Activated CD4-positive, CD25-positive, alpha-beta regulatory T cell treated with anti-CD3 and anti-CD28 coated beads, Interleukin-2, amount 50 U/mL, for 16 hours (primary cell): ENCODE data around the gene MTA3.
"Not testable (repeated sequence)": the region's sequence is repeated elsewhere in the genome, so short reads cannot be mapped to it uniquely, and the experiment has no call there.

ENCODE experiments used
- DNase-seq: peaks from one replicate; pipeline ENCODE4 v3.0.0-alpha.2; 2020; ENCODE audit warnings: low read depth, low spot score

MTA3 gene

DNA sequence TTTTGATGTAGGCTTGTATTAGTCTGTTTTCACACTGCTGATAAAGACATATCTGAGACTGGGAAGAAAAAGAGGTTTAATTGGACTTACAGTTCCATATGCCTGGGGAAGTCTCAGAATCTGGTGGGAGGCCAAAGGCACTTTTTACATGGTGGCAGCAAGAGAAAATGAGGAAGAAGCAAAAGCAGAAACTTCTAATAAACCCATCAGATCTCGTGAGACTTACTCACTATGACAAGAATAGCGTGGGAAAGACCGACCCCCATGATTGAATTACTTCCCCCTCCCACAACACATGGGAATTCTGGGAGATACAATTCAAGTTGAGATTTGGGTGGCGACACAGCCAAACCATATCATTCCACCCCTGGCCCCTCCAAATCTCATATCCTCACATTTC, 162.9 kb downstream of the MTA3 start:
- DNase-seq = not testable (repeated sequence)

DNA sequence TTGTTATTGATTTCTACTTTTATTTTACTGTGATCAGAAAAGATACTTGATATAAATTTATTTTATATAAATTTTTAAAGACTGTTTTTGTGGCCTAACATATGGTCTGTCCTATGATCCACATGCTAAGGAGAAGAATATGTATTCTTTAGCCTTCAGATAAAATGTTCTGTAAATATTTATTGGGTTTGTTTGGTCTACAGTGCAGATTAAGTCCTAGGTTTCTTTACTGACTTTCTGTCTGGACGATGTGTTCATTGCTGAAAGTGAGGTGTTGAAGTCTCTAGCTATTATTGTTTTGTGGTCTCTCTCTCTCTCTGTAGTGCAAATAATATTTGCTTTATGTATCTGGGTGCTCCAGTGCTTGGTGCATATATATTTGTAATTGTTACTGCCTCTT, 165.4 kb downstream of the MTA3 start:
- no peak for DNase-seq

DNA sequence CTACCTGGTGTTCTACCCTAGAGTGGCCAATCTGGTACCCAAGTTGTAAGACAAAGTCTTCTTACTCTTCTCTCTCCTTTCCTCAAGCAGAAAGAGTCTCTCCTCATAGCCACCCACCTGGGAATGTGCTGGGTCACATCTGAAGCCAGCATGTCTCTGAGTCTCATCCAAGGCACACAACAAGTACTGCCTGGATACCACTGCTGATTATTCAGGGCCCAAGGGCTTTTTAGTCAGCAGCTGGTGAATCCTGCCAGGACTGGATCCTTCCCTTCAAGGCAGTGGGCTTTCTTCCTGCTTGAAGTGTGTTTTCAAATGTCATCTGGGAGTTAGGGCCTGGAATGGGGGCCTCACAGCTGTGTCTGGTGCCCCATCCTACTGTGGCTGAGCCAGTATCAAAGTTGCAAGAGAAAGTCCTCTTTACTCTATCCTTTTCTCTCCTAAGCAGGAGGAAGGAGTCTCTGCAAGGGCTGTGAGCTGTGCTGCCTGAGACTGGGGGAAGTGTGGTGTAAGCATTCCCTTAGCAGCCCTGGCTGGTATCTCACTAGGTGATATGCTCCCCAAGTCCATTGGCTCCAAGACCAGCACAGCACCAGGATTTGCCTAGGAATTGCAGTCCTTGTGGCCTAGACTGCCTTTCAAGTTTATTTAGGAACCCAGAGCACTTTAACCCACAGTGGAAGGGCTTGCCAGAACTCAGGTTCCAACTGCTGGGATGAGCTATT, 168.3 kb downstream of the MTA3 start:
- DNase-seq = no peak

DNA sequence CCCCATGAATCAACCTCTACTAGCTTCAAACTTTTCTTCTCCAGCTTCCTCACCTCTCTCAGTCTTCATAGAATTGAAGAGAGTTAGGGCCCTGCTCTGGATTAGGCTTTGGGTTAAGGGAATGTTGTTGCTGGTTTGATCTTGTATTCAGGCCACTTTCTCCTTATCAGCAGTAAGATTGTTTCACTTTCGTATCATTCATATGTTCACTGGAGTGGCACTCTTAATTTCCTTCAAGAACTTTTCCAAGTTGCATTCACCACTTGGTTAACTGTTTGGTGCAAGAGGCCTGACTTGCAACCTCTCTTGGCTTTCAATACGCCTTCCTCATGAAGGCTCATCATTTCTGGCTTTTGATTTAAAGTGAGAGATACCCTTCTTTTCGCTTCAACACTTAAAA, 172.7 kb downstream of the MTA3 start:
- DNase-seq = no peak

DNA sequence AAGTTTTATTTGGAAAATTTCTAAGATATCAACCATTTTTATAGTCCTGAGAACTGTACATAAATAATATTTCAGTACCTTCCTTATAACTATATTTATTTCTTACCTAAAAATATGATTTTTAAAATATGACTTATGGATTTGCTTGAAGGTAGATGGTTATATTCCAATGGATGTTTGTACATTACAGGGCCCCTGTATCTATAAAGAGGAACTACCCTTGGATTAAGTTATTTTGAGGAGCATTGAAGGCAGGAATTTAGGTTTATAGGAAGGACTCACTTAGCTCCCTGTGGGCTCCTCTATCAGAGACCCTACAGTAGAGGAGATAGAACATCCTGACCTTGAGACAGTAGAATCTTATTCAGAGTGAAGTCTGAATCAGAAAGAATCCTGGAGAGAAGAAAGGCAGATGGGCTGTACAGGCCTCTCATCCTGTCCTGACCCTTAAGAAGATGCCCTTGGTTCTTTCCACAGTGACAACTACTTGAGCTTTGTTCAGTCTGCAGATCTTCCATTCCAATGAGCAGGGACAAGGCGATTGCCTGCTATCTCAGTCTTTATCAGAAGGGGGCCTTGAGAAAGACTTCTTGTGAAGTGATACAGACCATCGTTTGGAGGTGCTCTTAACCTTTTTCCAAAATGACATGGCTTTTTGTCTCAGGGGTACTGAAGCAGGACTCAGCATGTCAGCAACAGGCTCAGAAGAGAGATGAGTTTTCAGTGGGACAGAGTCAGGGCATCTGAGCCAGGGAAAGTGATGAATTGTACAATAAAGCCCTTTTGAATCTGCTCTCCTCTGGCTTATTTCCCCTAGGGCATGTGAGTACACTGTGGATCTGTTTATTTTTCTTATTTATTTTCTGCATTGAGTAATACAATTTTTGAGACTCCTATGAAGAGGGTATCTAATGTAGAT, 174.6 kb downstream of the MTA3 start:
- no peak for DNase-seq

DNA sequence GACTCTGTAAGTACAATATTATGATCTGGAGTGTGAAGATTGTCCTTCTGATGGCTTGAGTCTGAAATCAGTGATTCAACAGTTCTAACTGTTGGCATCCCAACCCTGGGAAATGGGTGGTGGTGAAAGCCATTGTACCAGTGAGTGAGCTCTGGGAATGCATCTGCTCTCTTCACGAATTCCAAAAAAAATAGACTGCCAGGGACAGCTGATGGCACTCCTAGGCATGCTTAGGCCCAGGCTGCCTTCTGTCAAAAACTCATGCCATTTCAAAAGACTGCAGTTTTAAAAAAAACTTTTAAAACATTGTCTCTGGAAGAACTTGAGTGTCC, 175.2 kb downstream of the MTA3 start:
- DNase-seq = no peak

DNA sequence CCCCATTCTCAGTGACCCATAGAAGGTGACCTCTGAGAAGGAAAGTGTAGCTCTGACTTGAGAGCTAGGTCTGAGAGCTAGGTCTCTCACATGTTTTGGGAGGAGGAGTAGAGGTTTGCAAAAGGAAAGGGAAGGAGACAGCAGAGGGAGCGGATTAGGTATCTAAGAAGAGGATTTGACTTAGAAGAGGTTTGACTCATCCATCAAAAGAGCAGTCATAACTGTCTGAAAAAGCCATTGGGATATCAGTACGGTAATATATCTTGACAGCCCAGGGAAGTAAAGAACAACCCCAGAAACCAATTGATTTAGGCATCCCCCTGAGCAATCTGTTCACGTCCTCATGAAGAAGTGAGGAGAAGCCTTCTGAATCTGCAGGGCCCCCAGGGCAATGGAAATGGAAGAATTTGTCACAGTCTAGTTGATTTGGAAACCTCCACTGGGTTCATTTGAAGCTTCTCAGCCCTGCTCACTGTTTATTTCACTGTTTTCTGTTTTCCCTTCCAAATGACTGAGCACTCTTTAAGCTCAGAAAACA, 176.2 kb downstream of the MTA3 start:
- DNase-seq = no peak

DNA sequence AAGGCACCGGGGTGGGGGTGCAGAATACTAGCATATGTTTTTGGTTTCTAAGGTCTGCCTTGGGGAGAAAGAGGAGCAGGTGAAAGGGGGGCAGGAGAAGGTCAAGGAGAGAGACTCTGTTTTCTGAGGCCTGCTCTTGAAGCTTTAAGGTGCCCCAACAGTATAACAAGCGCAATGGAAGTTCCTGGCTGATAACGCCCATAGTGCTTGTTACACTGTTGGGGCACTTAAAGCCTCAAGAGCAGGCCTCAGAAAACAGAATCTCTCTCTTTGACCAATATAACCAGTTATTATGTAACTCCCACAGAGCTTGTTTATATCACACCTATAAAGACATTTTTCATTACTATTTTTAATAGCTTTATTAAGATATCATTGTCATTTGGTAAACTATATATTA, 179.0 kb downstream of the MTA3 start:
- no peak for DNase-seq

DNA sequence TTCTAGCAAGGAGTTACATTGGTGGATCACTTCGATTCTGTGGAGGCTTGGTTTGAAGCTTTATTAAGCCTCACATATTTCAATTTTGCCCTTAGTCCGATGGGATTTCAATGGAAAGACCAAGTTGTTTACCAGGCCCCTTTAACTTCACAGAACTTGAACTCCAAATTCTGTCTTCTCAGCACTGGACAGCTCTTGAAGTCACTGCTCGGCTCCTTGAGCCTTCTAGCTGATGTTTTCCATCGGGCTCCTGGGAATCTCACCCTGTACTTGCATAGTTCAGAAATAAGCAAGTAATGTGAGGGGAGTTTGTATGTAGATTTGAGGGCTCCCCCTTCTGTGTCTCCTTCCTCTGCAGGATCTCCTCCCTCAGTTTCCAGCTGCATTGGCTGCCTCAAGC, 180.4 kb downstream of the MTA3 start:
- no peak for DNase-seq

DNA sequence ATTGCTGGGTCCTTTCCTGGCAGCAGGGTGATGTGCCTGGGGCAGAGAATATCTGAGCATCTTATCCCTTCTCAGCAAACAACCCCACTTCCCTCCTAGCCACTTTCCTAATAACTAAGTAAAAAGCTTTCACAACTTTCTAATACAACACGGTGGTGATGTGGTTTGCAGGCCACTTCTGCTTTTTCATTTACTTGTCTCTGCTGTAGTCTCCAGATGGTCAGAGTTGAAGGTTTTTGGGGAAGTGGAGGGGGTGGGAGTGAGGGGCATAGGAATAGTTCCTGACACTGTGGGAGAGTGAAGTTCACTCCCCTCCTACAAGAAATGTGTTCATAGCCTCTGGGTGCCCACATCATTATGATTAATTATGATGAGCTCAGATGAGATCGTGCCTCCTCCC, 183.9 kb downstream of the MTA3 start:
- DNase-seq = no peak

DNA sequence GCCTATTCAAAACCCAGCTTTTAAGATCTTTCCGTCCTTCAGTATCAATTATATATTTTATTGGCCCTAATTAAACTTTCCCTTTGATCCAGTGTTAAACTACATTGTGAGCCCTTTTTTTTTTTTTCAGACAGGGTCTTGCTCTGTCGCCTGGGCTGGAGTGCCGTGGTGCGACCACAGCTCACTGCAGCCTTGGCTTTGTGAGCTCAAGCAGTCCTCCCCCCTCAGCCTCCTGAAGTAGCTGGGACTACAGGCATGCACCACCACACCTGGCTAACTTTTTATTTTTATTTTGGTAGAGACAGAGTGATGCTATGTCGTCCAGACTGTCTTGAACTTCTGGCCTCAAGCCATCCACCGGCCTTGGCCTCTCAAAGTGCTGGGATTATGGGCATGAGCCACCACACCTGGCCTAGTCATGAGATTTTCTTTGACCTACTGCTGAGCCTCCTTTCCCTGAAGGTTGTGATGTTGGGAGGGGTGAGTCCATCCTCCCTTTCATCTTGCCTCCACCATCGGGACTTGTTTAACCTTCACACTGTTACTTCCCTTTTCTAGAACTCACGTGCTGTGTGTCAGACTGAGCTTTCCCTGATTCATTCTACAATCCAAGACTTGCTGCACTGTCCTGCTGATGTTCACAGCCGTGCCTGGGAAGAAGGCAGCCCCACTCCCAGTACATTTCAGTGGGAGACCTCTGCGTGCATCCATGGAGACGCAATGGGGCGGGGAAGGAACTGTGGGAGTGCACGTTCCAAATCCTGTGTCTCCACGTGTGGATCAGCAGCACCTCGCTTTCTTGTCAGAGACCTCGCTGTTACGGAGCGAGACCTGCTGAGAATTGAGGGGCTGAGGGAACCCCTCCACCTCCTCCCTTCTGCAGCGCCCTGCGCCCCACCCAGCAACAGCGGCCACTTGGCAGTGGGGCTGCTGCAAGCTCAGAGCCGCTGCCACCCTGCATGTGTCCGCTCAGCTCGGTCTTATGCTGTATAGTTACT, 184.7 kb downstream of the MTA3 start:
- no peak for DNase-seq

DNA sequence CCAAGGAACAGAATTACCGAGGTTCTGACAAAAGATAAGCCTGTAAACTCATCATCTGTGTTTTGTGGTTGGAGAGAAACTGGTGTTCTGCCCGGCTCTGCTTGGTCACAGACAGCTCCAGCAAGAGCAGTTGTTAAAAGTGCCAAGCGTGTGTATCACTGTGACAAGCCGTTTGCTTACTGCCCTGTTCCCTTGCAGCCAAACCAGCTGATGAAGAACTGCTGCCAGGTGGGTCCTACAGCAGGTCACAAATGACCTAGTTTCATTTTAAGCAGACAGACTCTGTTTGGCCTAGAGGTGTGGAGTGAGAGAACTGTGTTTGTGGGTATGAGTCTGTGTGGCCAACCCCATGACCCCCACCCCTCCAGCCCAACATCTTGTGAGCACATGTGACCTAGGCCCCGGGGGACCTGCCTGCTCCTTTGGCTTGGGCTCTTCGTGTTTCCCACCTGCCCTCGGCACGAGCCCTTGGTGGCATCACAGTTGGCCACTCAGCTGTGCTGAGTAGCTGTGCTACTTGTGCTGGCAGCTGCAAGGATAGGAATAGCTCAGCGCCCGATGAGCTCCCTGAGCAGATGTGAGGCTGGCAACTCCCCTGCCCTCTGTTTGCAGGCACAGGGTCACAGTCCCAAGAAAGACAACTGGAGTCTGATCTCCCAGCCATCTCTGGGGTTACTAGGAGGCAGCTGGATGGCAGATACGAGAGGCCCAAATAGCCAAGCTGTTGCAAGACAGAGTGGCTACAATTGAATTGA, 185.8 kb downstream of the MTA3 start:
- DNase-seq = no peak

DNA sequence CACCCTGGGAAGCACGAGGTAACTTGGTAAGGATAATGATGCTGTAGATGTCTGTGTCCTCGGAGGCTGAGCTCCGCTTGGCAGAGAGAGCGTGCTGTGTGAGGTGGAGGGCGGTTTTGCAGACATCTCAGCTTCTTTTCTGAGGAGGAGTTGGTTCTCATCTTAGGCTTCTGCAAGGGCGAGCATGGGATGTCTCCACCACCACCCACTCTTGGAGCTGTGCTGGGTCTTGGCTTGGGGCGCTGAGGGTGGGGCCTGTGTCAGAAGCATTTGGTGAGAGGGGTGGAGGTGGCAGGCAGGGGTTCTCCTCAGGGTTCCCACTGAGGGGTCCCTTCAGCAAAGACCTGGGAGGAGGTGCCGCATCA, 186.3 kb downstream of the MTA3 start:
- DNase-seq = no peak

DNA sequence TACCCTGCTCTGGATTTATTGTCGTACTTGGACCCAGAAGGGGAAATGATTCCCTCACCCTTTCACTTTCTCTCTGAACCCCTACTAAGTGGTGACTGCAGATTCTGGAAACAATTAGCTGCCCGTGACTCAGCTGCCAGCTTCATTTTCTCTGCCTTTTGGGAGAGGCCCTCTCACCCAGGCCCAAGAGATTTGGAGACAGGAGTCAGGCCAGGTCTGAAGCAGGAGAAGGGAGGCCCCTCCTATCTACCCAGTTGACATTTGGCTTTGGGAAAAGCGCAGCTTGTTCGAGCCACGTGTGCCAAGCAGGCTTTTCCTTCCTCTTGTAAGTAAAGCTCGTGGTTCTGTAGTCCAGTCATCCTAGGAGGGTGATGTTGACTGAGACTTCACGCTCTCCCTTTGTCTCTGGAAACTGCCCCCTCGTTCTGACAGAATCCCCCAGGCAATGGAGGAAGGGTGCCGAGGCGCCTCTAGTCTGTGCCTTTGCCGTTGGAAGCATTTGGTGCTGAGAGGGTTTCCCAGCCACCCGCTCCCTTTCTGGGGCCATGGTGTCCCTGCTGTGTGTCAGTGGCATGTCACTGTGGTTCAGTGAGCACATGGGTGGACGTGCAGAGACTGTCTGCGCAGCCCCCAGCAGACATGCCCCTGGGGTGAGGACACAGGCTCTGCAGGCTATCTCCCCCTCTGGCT, 186.9 kb downstream of the MTA3 start:
- DNase-seq = no peak

DNA sequence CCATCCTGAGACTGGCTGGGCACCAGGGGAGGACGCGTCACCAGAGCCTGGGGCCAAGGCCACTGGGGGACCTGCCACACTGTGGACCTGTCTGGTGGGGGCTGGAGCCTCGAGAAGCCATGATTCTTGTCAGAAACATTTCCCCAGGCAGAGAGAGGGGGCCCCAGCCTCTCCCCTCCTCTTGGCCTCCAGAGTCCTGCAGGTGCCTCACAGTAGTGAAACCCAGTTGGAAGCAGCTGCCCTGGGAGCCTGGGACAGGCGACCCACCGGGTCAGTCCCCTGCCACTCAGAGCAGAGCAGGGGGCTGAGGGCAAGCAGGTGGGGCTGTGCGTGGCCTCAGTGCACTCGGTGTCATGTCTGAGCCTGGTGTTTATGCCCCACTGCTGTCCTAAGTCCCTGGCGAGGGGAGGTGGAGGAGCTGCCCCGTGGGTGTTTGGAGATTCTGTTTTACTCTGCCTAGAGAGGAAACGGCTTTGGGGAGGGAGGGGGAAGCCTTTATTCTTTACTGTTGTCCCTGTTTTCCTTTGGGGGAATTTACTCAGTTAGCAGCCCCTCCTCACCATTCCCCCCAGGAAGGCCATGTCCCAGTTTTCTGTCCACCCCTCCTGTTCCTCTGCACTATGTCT, 187.8 kb downstream of the MTA3 start:
- no peak for DNase-seq

DNA sequence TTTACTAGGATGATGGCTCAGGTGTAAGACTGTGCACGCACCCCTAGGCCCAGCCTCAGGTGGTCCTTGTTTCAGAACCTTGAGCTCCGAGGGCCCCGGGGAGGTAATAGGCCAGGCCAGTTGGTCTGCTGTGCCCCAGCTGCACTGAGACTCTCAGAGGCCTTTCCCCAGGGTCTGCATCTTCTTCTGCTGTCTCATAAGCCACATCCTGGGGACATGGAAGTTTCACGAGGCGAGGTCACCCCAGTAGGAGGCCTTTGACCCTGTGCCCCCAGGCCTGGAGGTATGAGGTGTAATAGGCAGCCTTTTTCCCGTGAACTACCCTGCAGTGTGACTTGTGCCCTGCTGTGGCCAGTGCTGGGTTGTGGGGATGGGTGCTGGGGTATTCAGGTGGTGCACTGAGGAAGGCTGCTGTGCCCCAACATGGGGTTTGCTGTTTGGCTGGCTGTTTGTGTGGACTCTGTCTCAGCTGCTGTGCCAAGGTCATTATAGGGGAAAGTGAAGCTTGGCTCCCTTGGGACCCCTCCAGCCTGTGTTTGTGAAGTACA, 188.6 kb downstream of the MTA3 start:
- no peak for DNase-seq

DNA sequence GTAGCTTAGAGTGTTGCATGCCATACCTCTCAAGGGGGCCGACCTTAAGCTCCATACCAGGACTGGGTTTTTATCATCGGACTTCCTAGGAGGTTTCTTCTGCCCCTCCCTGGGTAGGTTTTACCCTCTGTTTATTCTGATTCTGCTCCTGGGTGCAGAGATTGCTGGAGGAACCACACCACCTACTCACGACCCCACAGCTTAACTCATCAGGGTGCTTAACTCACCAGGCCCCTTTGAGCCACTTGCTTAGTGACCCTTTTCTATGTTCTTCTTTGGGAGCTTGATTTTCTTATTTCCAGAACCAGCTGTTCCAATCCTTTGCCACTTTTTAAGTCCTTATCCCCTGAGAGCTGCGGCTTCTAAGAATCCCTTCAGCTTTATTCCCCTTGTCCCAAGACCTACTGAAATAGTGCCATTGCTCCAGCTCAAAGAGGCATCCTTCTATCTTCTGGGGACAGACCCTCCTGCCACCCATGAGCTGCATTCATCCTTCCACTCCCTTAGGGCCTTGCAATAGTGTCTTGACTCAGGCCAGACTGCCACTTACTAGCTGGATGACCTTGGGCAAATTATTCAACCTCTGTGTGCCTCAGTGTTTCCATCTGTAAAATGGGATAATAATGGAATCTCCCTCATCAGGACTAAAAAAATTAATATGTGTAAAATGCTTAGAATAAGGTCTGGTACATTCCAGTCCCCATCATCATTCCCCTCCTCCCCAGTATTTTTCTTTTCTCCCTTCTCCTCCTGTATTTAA, 189.7 kb downstream of the MTA3 start:
- DNase-seq = no peak

DNA sequence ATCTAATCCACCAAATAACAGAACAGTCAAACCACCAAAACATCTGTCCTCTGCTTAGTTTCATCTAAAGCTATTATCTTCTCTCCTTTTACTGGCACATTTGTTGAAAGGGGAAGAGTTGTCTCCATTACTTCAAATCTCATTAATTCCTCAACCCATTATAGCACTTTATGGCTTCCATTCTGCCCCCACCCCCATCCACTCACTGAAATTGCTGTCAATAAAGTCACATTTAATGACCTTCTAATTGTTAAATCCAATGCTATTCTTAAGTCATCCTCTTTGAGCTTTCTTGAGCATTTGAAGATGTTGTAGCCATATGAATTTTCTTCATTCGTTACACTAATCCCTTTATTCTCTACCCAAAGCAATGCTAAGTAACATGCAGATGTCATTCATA, 190.3 kb downstream of the MTA3 start:
- no peak for DNase-seq

DNA sequence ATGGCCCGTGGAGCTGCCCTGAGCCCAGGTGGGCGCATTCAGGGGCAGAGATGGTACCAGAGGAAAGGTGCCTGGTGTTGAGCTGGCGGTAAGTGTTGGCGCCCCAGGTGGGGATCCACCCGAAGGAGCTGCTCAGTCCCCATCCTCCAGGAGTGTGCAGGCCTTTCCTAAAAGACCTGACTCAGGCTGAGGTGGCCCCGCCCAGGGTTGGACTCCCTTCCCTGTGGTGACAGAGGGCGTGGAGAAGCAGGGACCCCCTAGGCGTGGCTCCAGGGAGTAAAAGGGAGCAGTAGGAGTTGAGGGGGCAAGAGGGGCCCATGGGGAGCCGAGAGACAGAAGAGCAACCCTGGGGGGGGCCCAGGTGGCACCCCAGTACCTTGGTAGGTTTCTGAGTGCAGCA, 193.1 kb downstream of the MTA3 start:
- DNase-seq = no peak
